Measurements from ENCODE around the gene UBAC2.

The UBAC2 gene

GRCh38 chr13:99416411-99417121 lies 215.9 kb downstream of the UBAC2 start:
- DNase-seq (ENCODE audit: low read depth), result no peak

DNA sequence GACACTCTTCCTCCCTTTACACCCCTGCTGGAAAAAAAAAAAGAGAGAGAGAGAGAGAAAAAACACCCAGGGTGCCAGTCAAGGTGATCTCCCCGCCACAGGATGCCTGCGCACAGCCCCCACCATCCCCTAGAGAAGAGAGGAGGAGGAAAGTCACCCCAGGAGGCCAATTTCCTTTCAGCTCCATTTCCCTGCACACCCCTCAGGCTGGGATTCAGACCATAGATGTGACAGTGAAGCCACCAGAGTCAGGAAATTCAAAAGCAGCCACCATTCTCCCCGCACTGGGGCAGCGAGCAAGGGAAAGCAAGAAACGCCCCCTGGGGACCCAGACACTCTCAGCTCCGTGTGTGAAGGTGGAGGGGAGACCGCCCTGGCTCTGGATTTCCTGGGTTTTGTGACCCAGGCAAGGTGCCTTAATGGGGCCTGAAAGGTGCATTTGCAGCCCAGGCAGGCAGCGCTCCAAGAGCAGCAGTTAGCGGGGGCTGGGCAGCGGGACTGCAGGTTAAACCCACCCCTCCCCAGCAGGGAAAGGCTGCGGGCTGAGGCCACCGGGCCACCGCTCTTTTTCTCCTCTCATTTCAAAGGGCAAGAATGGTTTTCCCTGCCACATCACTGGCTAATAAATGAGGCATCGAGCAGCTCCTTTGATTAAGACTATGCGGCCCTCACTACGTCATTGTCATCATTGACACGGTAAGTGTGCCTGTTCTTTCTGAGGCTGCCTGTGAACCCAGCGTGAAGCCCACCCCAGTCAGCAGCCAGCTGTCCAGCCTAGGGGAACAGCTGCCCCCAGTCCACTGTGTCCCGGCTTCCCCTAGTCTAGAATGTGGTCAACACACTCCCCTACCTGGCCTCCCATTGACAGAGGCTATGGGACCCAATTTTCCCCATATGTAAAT lies 216.8 kb downstream of the UBAC2 start:
- no peak for DNase-seq (ENCODE audit: low read depth)

GRCh38 chr13:99418103-99418842 lies 217.6 kb downstream of the UBAC2 start:
- no peak for DNase-seq (ENCODE audit: low read depth)

- DNase-seq (ENCODE audit: low read depth), result no peak
Observed at GRCh38 chr13:99418843-99419140, 218.1 kb downstream of the UBAC2 start.

- no peak for DNase-seq (ENCODE audit: low read depth)
Observed at GRCh38 chr13:99419591-99420243, 219.1 kb downstream of the UBAC2 start.

DNA sequence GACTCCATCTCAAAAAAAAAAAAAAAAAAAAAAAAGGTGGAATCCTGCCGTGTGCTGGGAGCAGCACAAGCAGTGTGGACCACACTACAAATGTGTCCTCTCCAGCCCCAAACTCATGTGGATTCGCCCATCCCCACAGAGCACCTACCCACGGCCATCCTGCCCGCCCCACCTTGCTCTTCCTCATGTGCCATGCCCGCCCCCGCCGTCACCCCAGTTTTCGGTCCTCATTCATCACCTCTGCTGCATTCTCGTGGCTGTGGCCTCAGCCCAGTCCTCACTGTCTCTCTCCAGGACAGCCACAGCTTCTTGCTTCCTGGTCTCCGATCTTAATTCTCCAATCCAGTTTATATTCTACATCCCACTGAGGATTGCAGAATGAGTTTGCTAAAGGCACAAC lies 220.6 kb downstream of the UBAC2 start:
- no peak for DNase-seq (ENCODE audit: low read depth)

- DNase-seq (ENCODE audit: low read depth), result no peak
Observed at GRCh38 chr13:99421758-99422585, 221.3 kb downstream of the UBAC2 start.

DNA sequence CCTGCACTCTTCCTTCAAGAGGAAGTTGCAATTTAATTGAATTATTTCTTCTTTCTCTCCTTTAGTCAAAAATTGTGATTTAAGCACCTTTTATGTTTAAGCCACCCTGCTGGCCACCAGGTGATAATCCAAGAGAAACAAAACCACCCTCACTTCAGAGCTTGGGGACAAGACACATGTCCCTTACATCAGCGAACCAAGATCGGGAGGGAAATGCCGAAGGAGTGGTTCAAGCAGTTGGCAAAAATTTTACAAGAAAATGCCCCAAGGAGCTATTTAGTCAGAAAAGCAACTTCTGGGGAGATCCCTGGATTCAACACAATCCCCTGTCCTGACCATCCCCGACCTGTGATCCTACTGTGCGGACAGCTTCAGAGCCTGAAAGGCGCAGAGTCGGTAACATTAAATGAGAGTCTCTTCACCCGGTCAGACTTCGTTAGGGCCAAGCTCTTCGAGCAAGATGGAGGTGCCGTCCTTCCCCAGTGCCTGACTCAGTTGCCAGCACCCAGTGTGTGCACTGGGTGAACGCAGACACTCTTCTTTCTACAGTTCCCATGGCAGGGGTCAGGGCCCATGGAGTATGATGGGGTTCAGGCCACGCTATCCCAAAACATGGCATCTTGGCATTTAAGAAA lies 222.0 kb downstream of the UBAC2 start:
- DNase-seq (ENCODE audit: low read depth), result no peak

DNA sequence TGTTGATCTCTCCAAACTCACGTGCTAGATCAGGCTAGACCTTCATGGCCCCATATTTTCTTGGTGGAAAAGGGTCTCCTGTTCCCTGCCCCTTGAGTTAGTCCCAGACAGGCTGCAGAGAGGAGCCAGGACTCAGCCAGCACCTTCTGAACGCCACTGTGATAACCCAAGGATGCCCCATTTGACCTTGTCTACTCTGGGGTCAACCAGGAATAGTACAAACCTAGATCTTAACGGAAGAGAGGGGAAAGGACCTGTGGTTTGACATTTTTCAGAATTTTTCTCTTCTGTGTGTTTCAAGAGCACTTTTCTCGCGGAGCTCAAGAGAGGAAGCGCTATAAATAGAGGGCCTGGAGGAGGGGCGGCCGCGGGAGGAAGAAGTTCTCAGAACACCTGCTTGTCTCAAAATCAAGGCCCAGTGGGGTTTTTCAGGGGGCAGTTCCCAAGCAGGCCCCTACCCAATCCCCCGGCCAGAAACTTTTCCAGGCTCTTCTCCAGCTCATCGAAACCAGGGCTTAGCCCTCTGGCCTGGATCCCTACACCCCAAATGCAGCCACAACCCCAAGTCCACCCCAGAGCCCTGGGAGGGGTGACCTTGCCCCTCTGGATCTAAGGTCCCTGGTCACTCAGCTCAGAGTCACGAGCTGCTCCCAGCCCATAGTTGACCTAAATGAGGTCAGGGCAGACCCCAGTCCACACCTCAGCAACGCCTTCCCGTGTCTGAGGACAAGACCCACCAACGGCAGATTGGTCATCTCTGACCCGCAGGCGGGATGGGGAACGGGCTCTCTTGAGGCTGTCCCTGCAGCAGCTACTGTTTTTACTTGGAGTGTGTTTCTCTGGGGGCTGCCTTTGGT lies 225.1 kb downstream of the UBAC2 start:
- DNase-seq (ENCODE audit: low read depth), result no peak

GRCh38 chr13:99426426-99426825 lies 225.8 kb downstream of the UBAC2 start:
- no peak for DNase-seq (ENCODE audit: low read depth)

DNA sequence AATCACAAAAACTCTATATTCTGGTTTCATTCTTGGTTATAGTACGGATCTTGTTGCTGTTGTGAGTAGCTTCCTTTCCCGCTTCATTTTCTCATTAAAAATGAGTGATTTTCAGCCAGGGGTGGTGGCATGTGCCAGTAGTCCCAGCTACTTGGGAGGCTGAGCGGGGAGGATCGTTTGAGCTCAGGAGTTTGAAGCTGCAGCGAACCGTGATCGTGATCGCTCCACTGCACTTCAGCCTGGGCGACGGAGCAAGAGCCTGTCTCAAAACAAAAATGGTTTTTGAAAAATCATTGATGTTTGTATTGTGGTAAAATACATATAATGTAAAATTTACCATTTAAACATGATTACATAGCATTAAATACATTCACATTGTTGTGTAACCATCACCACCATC lies 229.0 kb downstream of the UBAC2 start:
- no peak for DNase-seq (ENCODE audit: low read depth)

GRCh38 chr13:99431927-99432608 lies 231.4 kb downstream of the UBAC2 start:
- DNase-seq (ENCODE audit: low read depth), result peak; percentile 4

GRCh38 chr13:99432609-99433542 lies 232.2 kb downstream of the UBAC2 start:
- DNase-seq (ENCODE audit: low read depth), result peak; percentile 61

GRCh38 chr13:99433543-99434075 lies 233.0 kb downstream of the UBAC2 start:
- no peak for DNase-seq (ENCODE audit: low read depth)

DNA sequence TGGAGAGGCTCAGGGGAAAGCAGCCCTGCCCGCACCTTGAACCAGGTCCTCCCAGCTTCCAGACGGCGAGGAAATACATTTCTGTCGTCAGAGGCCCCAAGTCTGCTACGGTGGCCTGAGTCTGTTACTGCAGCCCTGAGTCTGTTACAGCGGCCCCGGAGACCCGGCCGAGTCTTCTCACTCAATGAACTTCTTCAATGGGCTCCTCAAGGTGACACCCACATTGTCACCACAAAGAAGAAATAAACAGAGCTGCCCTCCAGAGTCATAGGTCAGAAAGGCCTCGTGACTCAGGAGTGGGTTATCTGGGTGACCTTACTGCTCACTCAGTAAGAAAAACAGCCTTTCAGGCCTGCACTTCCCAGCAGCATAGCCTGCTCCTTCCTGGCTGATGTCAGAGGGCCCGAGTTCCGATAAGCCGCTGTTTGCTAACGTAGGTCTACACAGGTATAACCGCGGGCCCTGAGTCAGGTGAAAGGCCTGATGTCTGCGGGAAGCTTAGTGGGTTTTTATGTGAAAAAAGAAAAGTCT lies 233.7 kb downstream of the UBAC2 start:
- DNase-seq (ENCODE audit: low read depth), result no peak

DNA sequence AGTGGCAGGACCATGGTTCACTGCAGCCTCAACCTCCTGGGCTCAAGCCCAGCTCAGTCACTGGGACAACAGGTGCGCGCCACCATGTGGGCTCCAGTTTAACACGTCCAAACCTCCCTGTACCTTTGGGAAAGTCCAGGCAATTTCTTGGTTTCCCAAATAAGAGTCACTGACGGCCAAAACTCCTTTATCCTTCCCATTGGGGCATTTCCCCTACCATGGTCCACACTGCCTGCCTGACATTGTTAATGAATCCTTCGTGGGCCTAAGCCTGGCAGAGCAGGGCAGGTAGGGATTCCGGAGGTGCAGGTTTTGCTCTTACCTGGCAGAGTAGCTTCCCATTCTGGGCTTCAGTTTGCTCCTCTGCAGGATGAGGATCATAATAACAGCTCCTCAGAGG lies 234.5 kb downstream of the UBAC2 start:
- DNase-seq (ENCODE audit: low read depth), result no peak

DNA sequence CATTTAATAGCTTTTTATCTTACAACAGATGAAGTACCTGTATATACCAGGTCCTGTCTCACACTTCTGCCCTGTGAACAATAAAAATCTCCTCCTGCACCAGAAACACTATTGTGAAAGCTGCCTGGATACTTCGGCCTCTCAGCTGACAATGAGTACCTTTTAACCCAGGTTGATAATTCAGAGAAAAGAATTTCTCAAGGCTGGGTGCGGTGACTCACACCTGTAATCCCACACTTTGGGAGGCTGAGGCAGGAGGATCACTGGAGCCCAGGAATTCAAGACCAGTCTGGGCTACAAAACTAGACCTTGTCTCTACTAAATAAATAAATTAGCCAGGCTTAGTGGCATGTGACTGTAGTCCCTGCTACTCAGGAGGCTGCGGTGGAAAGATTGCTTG lies 235.3 kb downstream of the UBAC2 start:
- no peak for DNase-seq (ENCODE audit: low read depth)

Measured in GM04503 (cell line).